Measurements from ENCODE around the gene NLGN2.

NLGN2 gene

DNA sequence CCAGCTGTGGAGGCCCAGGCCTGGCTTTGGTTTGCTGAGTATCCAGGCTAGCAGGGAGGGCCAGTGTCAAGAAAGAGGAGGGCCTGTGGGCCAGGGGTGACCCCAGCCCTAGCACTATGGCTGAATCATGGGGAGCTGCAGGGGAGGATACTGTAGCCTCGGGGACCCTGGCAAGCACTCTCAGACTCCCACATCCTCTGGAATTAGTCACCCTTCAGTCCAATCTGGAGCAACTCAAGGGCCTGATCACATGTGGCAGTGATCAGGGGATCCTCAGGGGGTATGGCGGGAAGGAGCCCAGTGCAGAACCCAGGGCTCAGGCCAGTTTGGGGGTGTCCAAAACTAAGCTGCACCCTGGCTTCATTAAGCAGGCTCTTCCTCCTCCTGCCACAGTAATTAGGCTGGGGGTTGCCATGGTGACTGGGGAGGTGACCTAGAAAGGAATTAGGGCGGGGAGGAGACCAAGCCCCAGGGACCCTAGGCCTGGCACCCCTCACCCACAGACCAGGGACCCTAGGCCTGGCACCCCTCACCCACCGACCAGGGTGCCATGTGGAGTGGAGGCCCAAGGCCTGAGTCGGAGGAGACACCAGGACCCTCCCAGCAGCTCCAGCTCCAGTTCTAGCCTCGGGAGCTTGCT is 5.8 kb downstream of the NLGN2 start:
- TF ChIP-seq POLR2A (IDR thresholded peaks at IDR 0.05; ENCODE audit: low read length) (no peak), GATA1 (IDR thresholded peaks at IDR 0.05; ENCODE audit: low read depth, low read length) (no peak)

DNA sequence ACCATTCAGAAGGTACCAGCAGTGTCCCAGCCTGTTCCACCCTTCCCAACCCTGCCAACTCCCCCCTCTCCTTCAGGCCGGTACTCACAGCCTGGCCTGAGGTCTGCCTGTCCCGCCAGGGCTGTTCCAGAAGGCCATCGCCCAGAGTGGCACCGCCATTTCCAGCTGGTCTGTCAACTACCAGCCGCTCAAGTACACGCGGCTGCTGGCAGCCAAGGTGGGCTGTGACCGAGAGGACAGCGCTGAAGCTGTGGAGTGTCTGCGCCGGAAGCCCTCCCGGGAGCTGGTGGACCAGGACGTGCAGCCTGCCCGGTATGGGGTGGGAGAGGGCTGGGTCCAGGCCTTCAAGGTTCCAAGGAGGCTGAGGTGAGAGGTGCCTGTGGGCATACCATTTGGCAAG is 7.2 kb downstream of the NLGN2 start:
- no peak for DNase-seq
- no peak for TF ChIP-seq GATA1 (IDR thresholded peaks at IDR 0.05; ENCODE audit: low read depth, low read length)
- no peak for TF ChIP-seq POLR2A (IDR thresholded peaks at IDR 0.05; ENCODE audit: low read length)

More for the DNA sequence above, 5.8 kb downstream of the NLGN2 start:
- no peak for DNase-seq

DNA sequence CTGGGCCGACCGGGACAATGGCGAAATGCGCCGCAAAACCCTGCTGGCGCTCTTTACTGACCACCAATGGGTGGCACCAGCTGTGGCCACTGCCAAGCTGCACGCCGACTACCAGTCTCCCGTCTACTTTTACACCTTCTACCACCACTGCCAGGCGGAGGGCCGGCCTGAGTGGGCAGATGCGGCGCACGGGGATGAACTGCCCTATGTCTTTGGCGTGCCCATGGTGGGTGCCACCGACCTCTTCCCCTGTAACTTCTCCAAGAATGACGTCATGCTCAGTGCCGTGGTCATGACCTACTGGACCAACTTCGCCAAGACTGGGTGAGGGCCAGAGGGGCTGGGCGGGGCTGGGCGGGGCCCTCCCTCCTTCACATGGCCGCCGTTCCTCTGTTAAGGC is 8.1 kb downstream of the NLGN2 start:
- no peak for DNase-seq
- no peak for TF ChIP-seq POLR2A (IDR thresholded peaks at IDR 0.05; ENCODE audit: low read length)
- TF ChIP-seq GATA1 (IDR thresholded peaks at IDR 0.05; ENCODE audit: low read depth, low read length), result no peak

DNA sequence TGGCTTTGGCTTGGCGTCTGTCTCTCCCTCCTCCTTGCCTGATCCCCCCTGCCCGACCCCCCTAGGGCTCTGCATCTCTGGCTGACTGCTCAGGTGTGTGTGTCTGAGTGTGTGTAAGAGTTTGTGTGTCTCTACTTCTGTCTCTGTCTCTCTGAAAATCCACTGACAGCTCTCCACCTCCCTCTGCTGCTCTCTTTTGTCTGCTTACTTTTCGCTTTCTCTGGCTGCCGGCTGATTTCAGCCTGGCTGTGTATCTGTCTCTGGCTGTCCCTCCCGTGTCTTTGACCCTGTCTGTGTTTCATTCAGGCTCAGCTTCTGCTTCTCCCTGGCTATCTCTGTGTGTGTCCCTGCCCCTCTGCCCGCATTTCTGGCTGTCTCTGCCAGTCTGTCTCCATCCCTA is 8.7 kb downstream of the NLGN2 start:
- no peak for DNase-seq
- TF ChIP-seq GATA1 (IDR thresholded peaks at IDR 0.05; ENCODE audit: low read depth, low read length), result no peak
- TF ChIP-seq POLR2A (IDR thresholded peaks at IDR 0.05; ENCODE audit: low read length), result no peak

DNA sequence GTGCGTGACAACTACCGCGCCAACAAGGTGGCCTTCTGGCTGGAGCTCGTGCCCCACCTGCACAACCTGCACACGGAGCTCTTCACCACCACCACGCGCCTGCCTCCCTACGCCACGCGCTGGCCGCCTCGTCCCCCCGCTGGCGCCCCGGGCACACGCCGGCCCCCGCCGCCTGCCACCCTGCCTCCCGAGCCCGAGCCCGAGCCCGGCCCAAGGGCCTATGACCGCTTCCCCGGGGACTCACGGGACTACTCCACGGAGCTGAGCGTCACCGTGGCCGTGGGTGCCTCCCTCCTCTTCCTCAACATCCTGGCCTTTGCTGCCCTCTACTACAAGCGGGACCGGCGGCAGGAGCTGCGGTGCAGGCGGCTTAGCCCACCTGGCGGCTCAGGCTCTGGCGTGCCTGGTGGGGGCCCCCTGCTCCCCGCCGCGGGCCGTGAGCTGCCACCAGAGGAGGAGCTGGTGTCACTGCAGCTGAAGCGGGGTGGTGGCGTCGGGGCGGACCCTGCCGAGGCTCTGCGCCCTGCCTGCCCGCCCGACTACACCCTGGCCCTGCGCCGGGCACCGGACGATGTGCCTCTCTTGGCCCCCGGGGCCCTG is 9.5 kb downstream of the NLGN2 start:
- no peak for DNase-seq
- TF ChIP-seq GATA1 (IDR thresholded peaks at IDR 0.05; ENCODE audit: low read depth, low read length) (no peak), POLR2A (IDR thresholded peaks at IDR 0.05; ENCODE audit: low read length) (no peak)

DNA sequence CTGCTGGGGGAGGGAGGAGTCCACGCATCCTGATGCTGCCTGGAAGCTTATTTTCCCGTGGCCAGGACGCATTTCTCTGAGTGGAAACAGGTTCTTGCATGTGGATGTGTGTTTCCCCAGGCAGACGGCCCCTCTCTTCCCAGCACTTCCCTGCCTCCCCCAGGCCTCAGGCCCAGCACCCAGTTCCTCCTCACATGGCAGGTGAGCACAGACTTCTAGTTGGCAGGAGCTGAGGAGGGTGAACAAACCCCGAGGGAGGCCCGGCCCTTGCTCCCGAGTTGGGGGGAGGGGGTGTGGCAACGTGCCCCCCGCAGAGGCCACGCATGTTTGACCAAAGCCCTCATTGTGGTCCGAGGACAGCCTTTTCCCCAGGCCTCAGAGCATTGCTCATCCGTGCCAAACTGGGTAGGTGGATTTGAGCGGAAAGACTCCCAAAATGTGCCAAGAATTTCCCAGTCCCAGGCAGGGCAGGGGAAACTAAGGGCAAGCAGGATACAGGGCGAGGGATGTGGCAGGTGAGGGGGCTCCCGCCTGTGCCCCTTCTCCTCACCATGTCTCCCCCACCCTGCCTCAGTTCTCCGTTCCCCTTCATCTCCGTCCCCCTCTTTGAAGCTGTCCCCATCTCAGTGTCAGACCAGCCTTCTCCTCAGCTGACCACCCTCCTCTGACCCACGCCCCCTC is 11.0 kb downstream of the NLGN2 start:
- TF ChIP-seq GATA1 (IDR thresholded peaks at IDR 0.05; ENCODE audit: low read depth, low read length) (no peak), POLR2A (IDR thresholded peaks at IDR 0.05; ENCODE audit: low read length) (no peak)
- no peak for DNase-seq

DNA sequence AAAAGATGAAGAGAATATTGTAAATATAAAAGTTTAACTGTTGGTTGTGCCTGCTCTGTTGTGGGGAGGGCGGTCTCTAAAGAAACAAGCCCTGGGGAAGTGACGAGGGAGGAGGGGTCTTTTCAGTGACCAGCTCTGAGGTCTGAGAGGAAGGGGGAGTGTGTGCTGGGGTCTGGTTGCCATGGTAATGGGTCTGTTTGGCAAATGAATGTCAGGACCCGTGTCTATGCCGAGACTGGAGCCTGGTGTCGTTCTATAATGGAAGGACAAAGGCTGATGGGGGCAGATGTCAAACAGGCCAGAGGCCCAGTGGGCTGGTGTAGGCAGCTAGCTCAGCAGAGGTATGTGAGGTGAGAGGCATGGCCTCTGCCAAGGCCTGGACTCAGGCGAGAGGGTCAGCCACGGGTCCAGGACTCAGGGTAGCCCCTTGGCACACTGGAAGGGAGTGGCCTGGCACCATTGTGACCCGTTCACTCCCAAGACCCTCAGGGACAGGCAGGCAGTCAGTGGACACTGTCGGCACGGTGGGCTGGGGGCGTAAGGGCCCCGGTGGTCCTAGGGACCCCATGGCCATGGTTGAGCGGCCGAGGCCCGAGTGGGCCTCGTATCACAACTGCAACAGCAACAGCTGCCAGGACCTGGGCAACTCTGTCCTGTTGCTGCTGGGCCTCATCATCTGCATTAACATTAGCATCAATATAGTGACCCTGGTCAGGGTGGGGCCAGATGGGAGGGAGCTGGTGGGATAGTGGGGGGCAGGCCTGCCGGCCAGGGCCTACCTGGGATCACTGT is 12.4 kb downstream of the NLGN2 start, which contains the start of gene SPEM1:
TSS of gene SPEM1 (plus strand) at position 506 of the 792 bp plus-strand sequence. CDS start at position 567, 61 bp downstream.
- TF ChIP-seq GATA1 (IDR thresholded peaks at IDR 0.05; ENCODE audit: low read depth, low read length) (no peak), POLR2A (IDR thresholded peaks at IDR 0.05; ENCODE audit: low read length) (no peak)
- DNase-seq, result no peak

DNA sequence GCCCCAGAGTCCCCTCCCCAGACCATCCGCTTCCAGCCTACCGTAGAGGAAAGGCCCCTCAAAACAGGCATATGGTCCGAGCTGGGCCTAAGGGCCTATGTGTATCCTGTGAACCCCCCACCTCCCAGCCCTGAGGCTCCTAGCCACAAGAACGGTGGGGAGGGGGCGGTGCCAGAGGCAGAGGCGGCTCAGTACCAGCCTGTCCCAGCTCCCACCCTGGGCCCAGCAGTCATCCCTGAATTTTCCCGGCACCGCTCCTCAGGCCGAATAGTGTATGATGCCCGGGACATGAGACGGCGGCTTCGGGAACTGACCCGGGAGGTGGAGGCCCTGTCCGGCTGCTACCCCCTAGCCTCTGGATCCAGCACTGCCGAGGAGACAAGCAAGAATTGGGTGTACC is 13.5 kb downstream of the NLGN2 start:
- no peak for DNase-seq
- no peak for TF ChIP-seq GATA1 (IDR thresholded peaks at IDR 0.05; ENCODE audit: low read depth, low read length)
- no peak for TF ChIP-seq POLR2A (IDR thresholded peaks at IDR 0.05; ENCODE audit: low read length)

DNA sequence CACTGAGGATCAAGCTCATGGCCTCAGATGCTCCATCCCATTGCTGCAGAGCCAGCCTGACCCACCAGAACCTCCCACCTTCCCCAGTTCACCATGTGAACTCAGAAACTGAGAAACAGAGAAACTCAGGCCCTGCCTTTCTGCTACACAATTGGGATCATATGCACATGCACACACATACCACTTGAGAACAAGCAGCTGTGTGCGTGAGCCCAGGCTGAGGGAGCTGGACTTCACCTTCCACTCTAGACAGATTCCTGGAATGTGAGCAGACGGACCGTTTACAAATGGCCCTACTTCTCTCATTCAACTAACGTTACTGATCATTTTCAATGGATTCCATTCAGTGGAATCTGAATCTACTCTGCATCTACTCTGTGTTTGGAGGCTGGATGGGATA is 16.0 kb downstream of the NLGN2 start:
- TF ChIP-seq GATA1 (IDR thresholded peaks at IDR 0.05; ENCODE audit: low read depth, low read length), result no peak
- no peak for TF ChIP-seq POLR2A (IDR thresholded peaks at IDR 0.05; ENCODE audit: low read length)
- no peak for DNase-seq

DNA sequence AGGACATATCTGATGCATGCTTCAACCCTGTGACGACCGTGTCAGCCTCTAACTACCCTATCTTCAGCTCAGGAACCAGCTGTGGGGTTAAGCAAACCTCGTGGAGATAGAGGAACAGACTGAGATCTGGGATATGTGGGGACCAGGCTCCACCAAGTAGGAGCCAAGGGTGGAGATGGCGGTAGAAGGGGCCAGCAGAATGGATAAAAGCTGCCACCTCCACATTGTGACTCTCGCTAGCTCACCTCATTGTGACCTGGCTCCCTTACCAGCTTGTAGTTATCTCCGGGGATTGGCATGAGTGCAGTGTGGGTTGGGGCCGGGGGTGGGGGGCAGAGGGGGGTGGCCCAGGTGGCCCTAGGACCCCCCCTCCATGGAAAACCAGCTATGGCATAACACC is 17.7 kb downstream of the NLGN2 start, which contains the start of gene SPEM2:
TSS of gene SPEM2 (plus strand) at position 301 of the 400 bp plus-strand sequence. CDS start at position 374, 73 bp downstream.
- no peak for DNase-seq
- no peak for TF ChIP-seq GATA1 (IDR thresholded peaks at IDR 0.05; ENCODE audit: low read depth, low read length)
- TF ChIP-seq POLR2A (IDR thresholded peaks at IDR 0.05; ENCODE audit: low read length), result no peak

DNA sequence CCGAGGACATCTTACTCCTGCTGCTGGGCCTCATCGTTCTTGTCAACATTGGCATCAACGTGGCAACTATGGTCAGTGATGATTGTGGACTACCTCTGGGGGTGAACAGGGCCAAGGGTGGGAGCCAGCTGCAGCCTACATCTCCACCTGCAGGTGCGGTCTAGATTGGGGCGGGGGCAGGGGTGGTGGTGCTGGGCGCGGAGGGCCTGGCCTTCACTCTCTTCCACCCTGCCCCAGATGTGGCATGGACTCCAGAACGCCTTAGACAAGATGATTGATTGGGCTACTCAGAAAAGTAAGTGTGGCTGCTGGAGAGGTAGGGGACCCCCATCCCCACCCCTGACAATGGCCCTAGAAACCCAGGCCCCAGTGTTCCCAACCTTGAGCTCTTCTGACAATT is 18.1 kb downstream of the NLGN2 start:
- DNase-seq, result no peak
- no peak for TF ChIP-seq GATA1 (IDR thresholded peaks at IDR 0.05; ENCODE audit: low read depth, low read length)
- TF ChIP-seq POLR2A (IDR thresholded peaks at IDR 0.05; ENCODE audit: low read length), result no peak

DNA sequence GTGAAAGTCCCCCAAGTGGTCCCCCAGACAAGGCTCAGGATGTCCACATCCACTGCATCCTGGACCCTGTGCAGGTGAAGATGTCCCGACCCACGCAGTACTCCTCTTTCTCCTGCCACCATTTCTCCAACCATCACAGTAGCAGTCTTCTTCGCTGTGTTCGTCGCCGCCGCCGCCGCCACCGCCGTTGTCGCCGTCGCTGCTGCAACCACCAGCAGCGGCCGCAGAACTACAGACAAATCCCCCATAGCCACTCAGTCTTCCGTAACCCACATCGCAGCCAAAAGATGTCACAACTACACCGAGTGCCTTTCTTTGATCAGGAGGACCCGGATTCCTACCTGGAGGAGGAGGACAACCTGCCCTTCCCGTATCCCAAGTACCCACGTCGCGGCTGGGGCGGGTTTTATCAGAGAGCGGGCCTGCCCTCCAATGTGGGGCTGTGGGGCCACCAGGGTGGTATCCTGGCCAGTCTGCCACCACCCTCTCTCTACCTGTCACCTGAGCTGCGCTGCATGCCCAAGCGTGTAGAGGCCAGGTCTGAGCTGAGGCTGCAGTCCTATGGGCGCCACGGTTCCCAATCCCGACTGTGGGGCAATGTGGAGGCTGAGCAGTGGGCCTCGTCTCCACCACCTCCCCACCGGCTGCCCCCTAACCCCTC is 18.7 kb downstream of the NLGN2 start:
- DNase-seq, result no peak
- TF ChIP-seq POLR2A (IDR thresholded peaks at IDR 0.05; ENCODE audit: low read length), result no peak
- no peak for TF ChIP-seq GATA1 (IDR thresholded peaks at IDR 0.05; ENCODE audit: low read depth, low read length)

DNA sequence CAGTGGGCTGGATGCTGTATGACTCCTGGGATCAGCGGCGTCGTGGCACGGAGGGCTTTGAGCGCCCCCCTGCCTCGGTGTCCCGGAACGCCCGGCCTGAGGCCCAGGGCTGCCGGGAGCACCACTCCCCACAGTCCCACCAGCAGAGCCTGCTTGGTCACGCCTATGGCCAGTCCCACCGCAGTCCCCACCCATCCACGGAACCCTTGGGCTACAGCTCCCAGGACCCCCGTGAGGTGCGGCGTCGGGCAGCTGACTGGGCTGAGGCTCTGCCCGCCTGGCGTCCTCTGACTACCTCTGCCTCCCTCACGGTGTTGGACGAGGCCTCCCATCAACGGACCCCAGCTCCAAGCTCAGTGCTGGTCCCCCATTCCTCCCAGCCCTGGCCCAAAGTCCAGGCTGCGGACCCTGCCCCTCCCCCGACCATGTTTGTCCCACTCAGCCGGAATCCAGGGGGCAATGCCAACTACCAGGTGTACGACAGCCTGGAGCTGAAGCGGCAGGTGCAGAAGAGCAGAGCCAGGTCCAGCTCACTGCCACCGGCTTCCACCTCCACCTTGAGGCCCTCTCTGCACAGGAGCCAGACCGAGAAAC is 19.3 kb downstream of the NLGN2 start:
- no peak for DNase-seq
- TF ChIP-seq POLR2A (IDR thresholded peaks at IDR 0.05; ENCODE audit: low read length) (no peak), GATA1 (IDR thresholded peaks at IDR 0.05; ENCODE audit: low read depth, low read length) (no peak)

Measured in erythroblast (primary cell).